Panc1 (cell line): ENCODE measurements around the gene SLX4IP. TPM values are rescaled to one million over a fixed set of nuclear protein-coding genes. Genes with fewer than 3 reads are reported as not detected.

Source experiments
- ATAC-seq: fragments of 200-7000 bp; cut with Tn5 transposase; 2 replicates; pipeline ENCODE4 v1.9.1; 2020; ENCODE audit warnings: mild to moderate bottlenecking, moderate library complexity
- BruUV-seq: library from RNA; stranded (reverse); fragments of 400-500 nt; replicated peaks from 2 replicates; lab custom pipeline; 2021; lab: Mats Ljungman, UMichigan
- CTCF ChIA-PET: fragments of 300-600 bp; sonication (Branson Sonifier 250); formaldehyde crosslinking; loops from one replicate; lab custom pipeline; 2022; ENCODE audit warnings: antibody characterized with exemption; lab: Charles Lee
- POLR2A ChIA-PET: fragments of 300-600 bp; sonication (Branson Sonifier 250); formaldehyde crosslinking; loops from one replicate; lab custom pipeline; 2022; ENCODE audit warnings: antibody characterized with exemption; lab: Charles Lee
- DNase-seq: peaks from one replicate; pipeline ENCODE4 v3.0.0-alpha.2; 2010; ENCODE audit warnings: low read depth, low spot score
- H3K27ac ChIP-seq: 2 replicates; pipeline ENCODE4 v1.5.1; 2011; ENCODE audit warnings: mild to moderate bottlenecking, low read length, inconsistent platforms
- H3K27me3 ChIP-seq: fragments of 200-500 bp; sonication (Bioruptor generic); 2 replicates; pipeline ENCODE4 v1.6.0; 2014; ENCODE audit warnings: low read length, inconsistent platforms; ENCODE audit not compliant: control insufficient read depth, insufficient read depth
- H3K36me3 ChIP-seq: fragments of 200-500 bp; sonication (Bioruptor generic); 2 replicates; pipeline ENCODE4 v1.5.1; 2014; ENCODE audit warnings: inconsistent platforms, mild to moderate bottlenecking, low read length, moderate library complexity; ENCODE audit not compliant: control insufficient read depth, insufficient read depth
- H3K4me1 ChIP-seq: 2 replicates; pipeline ENCODE4 v1.5.1; 2011; ENCODE audit warnings: inconsistent platforms, mild to moderate bottlenecking, low read length, moderate library complexity; ENCODE audit not compliant: control insufficient read depth, insufficient read depth
- H3K4me3 ChIP-seq, 2 experiments: 2 replicates each; pipeline ENCODE4 v1.5.1; 2011 to 2012; ENCODE audit warnings: low read depth in 2 of 2, low read length in 2 of 2, mild to moderate bottlenecking in 2 of 2, inconsistent platforms in 1 of 2, moderate library complexity in 1 of 2
- H3K9me3 ChIP-seq: fragments of 200-500 bp; sonication (Bioruptor generic); 2 replicates; pipeline ENCODE4 v1.5.1; 2014; ENCODE audit warnings: low read depth, mild to moderate bottlenecking, inconsistent platforms, low read length, moderate library complexity; ENCODE audit not compliant: control insufficient read depth, insufficient read depth
- POLR2AphosphoS5 ChIP-seq: IDR thresholded peaks from 2 replicates; pipeline ENCODE4 v1.6.1; 2012; ENCODE audit warnings: mild to moderate bottlenecking, low read depth, low read length, moderate library complexity
- SIN3A ChIP-seq: IDR thresholded peaks from 2 replicates; pipeline ENCODE4 v1.6.1; 2012; ENCODE audit warnings: low read depth, mild to moderate bottlenecking, low read length, moderate library complexity, borderline replicate concordance; ENCODE audit not compliant: insufficient read depth
- TCF7L2 ChIP-seq: IDR thresholded peaks from 2 replicates; pipeline ENCODE4 v1.6.1; 2011; ENCODE audit warnings: mild to moderate bottlenecking, low read depth, low read length, inconsistent platforms
- in situ Hi-C: cut with HindIII; loops from 2 replicates; pipeline ENCODE4 v1.10.0; 2016; ENCODE audit warnings: low sequenced_read_pairs, low pct_unique_long_range_greater_than_20kb
- intact Hi-C: fragments of 100-400 bp; cut with micrococcal nuclease; formaldehyde crosslinking; loops from one replicate; pipeline ENCODE4 v1.10.0; 2022; ENCODE audit not compliant: unreplicated experiment
- total RNA-seq: library from RNA; stranded (reverse); gene quantifications from one replicate; pipeline ENCODE4 v1.2.1, GENCODE V29; 2021; ENCODE audit not compliant: unreplicated experiment
- TF ChIP-seq, protein P1 (sequence below): fragments of 450-650 bp; IDR thresholded peaks from 2 replicates; pipeline ENCODE4 v1.5.1; 2017; ENCODE audit warnings: mild to moderate bottlenecking
- TF ChIP-seq, protein P2 (sequence below), 2 experiments: IDR thresholded peaks; 2 replicates each; pipeline ENCODE4 v1.6.1; 2011 to 2012; ENCODE audit warnings: low read depth in 2 of 2, control low read depth in 1 of 2, low read length in 1 of 2, mild to moderate bottlenecking in 1 of 2, moderate library complexity in 1 of 2; ENCODE audit not compliant: insufficient read depth in 1 of 2

SLX4IP gene
- total RNA-seq, 1 experiment from 2014 or later = 5.4 TPM

DNA sequence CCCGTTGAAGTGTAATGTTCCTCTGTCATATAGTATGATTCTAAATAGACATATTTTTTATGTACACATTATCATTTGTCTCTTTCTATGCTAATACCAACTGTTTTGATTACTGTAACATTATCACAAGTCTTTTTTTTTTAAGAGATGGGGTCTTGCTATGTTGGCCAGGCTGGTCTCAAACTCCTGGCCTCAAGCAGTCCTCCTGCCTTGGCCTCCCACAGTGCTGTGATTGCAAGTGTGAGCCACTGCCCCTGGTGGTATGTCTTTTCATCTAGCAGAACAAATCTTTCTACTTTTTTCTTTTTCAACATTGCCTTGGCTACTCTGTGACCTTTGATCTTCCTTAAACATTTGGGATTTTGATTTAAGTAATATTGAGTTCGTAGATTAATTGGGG, 57.7 kb downstream of the SLX4IP start:
- Histone ChIP-seq H3K36me3 (no peaks in the 10 kb centered on the region), H3K4me3 (no peak overlapping the region), H3K27ac (no peak overlapping the region), H3K9me3 (no peaks in the 10 kb centered on the region), H3K27me3 (no peaks in the 10 kb centered on the region), H3K4me1 (peaks cover 2% of the 10 kb centered on the region; the same call in 1 of the 2 replicates)
- in situ Hi-C loops = no loop called here
- DNase-seq (no peak), ATAC-seq (no peak)
- ChIA-PET CTCF (no interaction called here), POLR2A (no interaction called here)
- TF ChIP-seq, protein P1, sequence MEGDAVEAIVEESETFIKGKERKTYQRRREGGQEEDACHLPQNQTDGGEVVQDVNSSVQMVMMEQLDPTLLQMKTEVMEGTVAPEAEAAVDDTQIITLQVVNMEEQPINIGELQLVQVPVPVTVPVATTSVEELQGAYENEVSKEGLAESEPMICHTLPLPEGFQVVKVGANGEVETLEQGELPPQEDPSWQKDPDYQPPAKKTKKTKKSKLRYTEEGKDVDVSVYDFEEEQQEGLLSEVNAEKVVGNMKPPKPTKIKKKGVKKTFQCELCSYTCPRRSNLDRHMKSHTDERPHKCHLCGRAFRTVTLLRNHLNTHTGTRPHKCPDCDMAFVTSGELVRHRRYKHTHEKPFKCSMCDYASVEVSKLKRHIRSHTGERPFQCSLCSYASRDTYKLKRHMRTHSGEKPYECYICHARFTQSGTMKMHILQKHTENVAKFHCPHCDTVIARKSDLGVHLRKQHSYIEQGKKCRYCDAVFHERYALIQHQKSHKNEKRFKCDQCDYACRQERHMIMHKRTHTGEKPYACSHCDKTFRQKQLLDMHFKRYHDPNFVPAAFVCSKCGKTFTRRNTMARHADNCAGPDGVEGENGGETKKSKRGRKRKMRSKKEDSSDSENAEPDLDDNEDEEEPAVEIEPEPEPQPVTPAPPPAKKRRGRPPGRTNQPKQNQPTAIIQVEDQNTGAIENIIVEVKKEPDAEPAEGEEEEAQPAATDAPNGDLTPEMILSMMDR = peak; percentile 16; the same call in 1 of the 2 replicates
- TF ChIP-seq SIN3A = no peak
- intact Hi-C loops = no loop called here
- BruUV-seq = no TSS peak

DNA sequence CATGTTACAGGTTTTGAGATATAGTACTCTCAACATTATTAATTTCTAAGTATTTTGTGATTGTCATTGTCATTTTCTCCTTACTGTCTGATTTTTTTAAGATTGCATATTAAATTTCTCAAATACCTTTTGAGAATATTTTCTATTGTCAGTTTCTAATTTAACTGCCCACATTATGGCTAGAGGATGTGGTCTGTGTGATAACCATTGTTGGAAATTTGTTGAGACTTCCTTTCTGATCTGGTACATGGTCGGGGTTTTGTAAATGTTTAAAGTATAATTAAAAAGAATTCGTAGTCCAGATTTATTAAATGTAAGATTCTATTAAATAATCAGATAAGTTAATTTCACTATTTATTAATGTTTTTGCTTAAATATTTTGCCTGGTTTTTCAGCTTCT, 60.1 kb downstream of the SLX4IP start:
- intact Hi-C loops = no loop called here
- no peak for ATAC-seq
- H3K9me3 ChIP-seq = no peaks in the 10 kb centered on the region
- no peak overlapping the region for H3K4me3 ChIP-seq
- no TSS peak for BruUV-seq
- H3K27ac ChIP-seq = no peak overlapping the region
- no peaks in the 10 kb centered on the region for H3K27me3 ChIP-seq
- ChIA-PET POLR2A (no interaction called here), CTCF (no interaction called here)
- no peak for DNase-seq
- in situ Hi-C loops = no loop called here
- peaks cover 5% of the 10 kb centered on the region; the same call in 1 of the 2 replicates for H3K4me1 ChIP-seq
- no peaks in the 10 kb centered on the region for H3K36me3 ChIP-seq
- TF ChIP-seq SIN3A (no peak), TCF7L2 (no peak), POLR2AphosphoS5 (no peak)
- TF ChIP-seq, protein P2, sequence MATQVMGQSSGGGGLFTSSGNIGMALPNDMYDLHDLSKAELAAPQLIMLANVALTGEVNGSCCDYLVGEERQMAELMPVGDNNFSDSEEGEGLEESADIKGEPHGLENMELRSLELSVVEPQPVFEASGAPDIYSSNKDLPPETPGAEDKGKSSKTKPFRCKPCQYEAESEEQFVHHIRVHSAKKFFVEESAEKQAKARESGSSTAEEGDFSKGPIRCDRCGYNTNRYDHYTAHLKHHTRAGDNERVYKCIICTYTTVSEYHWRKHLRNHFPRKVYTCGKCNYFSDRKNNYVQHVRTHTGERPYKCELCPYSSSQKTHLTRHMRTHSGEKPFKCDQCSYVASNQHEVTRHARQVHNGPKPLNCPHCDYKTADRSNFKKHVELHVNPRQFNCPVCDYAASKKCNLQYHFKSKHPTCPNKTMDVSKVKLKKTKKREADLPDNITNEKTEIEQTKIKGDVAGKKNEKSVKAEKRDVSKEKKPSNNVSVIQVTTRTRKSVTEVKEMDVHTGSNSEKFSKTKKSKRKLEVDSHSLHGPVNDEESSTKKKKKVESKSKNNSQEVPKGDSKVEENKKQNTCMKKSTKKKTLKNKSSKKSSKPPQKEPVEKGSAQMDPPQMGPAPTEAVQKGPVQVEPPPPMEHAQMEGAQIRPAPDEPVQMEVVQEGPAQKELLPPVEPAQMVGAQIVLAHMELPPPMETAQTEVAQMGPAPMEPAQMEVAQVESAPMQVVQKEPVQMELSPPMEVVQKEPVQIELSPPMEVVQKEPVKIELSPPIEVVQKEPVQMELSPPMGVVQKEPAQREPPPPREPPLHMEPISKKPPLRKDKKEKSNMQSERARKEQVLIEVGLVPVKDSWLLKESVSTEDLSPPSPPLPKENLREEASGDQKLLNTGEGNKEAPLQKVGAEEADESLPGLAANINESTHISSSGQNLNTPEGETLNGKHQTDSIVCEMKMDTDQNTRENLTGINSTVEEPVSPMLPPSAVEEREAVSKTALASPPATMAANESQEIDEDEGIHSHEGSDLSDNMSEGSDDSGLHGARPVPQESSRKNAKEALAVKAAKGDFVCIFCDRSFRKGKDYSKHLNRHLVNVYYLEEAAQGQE (IDR thresholded peaks at IDR 0.05; ENCODE audit: insufficient read depth in 1 of 2, low read depth in 2 of 2, low read length in 1 of 2) = no peak
- TF ChIP-seq, protein P1 = no peak
